Fibroblast of villous mesenchyme (primary cell): ENCODE data around the gene ACOXL. TPM values are rescaled to one million over a fixed set of nuclear protein-coding genes. Genes with fewer than 3 reads are reported as not detected.

Experiments used
- DNase-seq: peaks from one replicate; pipeline ENCODE4 v3.0.0-alpha.2; 2010; ENCODE audit warnings: low read depth
- H3K4me3 ChIP-seq: 2 replicates; pipeline ENCODE4 v1.5.1; 2011; ENCODE audit warnings: low read depth, mild to moderate bottlenecking, low read length
- CTCF ChIP-seq: IDR thresholded peaks from 2 replicates; pipeline ENCODE4 v1.5.1; 2012; ENCODE audit warnings: low read depth, mild to moderate bottlenecking, low read length; ENCODE audit not compliant: insufficient read depth
- total RNA-seq: library from RNA; depleted of rRNA; stranded (reverse); fragments of >200 nt; gene quantifications from 2 replicates; pipeline ENCODE4 v1.2.3, GENCODE V29; 2012

Gene ACOXL
- total RNA-seq, 1 donor, result not detected

GRCh38 chr2:111121828-111122630 is 389.7 kb downstream of the ACOXL start:
- H3K4me3 ChIP-seq, result peak overlapping the region; percentile 91
- no peak for TF ChIP-seq CTCF
- peak; percentile 89 for DNase-seq

- no peak for TF ChIP-seq CTCF
- peak; percentile 84 for DNase-seq
- H3K4me3 ChIP-seq, result peak overlapping the region; percentile 86
Measured at GRCh38 chr2:111122631-111123421, 390.5 kb downstream of the ACOXL start.

- DNase-seq, result no peak
- no peak for TF ChIP-seq CTCF
Measured at GRCh38 chr2:111123751-111124150, 391.4 kb downstream of the ACOXL start.

GRCh38 chr2:111126581-111126980 is 394.2 kb downstream of the ACOXL start:
- DNase-seq, result no peak
- no peak for TF ChIP-seq CTCF
- no peak overlapping the region for H3K4me3 ChIP-seq

More at GRCh38 chr2:111123751-111124150, 391.4 kb downstream of the ACOXL start:
- no peak overlapping the region for H3K4me3 ChIP-seq

- TF ChIP-seq CTCF, result no peak
- no peak for DNase-seq
- H3K4me3 ChIP-seq, result no peak overlapping the region
Measured at GRCh38 chr2:111127351-111127750, 395.0 kb downstream of the ACOXL start.

GRCh38 chr2:111128096-111128495 is 395.7 kb downstream of the ACOXL start:
- TF ChIP-seq CTCF, result no peak
- DNase-seq, result no peak
- H3K4me3 ChIP-seq, result no peak overlapping the region
